ENCODE measurements around the gene TXNRD3. TPM values are rescaled to one million over a fixed set of nuclear protein-coding genes. Genes with fewer than 3 reads are reported as not detected.
"Not testable (repeated sequence)": the region's sequence is repeated elsewhere in the genome, so short reads cannot be mapped to it uniquely, and the experiment has no call there.

The TXNRD3 gene
- total RNA-seq, 1 experiment from 2014 or later: 11.6 TPM

- not testable (repeated sequence) for DNase-seq (ENCODE audit: low spot score)
Measured at GRCh38 chr3:126595479-126595878, 59.4 kb downstream of the TXNRD3 start.

DNA sequence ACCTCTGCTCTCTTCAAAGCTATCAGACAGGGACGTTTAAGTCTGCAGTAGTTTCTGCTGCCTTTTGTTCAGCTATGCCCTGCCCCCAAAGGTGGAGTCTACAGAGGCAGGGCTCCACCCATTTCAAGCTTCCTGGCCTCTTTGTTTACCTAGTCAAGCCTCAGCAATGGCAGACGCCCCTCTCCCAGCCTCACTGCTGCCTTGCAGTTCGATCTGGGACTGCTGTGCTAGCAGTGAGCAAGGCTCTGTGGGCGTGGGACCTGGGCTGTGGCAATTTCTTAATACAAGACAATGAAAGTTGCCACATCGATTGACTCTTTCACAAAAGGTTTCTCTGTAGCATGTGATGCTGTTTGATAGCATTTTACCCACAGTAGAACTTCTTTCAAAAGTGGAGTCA is 63.4 kb downstream of the TXNRD3 start:
- not testable (repeated sequence) for DNase-seq (ENCODE audit: low spot score)

DNA sequence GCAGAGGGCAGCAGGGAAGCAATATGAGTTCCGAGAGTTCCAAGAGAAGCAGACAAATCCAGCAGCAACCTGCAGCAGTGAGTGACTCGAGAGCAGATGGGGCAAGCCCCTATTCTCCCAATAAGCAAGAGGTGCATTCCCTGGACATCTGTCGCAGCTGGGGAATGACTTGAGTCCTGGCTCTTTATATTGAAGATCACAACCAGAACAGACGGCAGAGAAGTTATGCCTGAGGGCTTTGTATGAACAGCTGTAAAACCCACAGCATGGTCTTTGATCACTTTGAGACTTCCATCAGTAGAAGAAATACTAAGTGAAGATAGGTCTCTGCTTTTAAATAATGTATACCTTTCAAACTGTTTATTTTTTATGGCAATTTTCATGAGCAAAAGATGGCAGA is 72.6 kb downstream of the TXNRD3 start:
- DNase-seq (ENCODE audit: low spot score): no peak

DNA sequence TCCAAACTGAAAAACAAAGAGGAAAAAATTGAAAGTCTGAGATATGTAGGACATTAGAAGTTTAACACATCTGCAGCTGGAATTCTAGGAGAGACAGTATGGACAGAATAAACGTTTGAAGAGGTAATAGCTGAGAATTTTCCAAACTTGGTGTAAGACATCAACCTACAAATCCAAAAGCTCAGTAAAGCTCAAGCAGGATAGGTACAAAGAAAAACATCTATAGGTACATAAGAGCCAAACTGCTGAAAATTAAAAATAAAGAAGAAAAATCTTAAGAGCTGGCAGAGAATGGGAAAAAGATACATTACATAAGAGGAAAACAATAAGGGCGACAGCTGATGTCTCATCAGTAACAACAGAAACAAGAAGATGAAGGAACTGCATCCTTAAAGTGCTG is 73.4 kb downstream of the TXNRD3 start:
- no peak for DNase-seq (ENCODE audit: low spot score)

DNA sequence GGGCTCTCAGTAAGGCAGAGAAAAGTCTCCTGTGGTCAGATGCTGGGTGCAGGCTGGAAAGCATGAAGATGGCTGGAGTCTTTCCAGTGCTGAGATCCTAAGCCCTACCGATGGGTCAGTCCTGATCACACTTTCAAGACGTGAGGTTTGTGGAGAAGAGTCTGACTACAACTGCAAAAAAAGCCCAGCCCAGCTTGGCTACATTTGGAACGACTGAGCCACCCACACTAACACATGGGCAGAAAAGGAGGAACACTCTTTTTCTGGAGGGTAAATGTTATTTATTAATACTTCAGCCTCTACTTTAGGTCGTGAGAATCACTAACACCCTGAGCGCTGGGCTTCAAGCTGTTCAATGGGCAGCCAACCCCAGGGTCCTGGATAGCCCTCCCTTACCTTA is 74.2 kb downstream of the TXNRD3 start:
- no peak for DNase-seq (ENCODE audit: low spot score)

GRCh38 chr3:126578702-126579101 is 76.2 kb downstream of the TXNRD3 start:
- no peak for DNase-seq (ENCODE audit: low spot score)

DNA sequence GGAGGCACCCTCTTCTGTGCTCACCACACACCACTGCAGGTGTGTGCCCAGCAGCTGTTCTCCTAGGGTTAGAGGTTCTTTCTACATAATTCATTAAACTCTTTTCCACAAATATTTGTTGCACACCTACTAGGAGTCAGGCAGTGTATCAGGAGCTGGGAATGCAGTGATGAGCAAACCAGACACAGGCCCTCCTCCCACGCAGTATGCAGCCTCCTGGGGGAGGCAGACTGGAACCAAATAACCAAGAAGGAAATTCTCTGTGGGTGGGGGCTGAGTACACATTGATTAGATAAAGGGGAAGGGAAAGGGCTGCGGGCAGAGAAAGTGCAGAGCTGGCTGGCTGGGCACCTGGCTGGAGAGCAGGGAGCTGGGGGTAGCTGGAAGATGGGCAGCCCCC is 77.7 kb downstream of the TXNRD3 start:
- no peak for DNase-seq (ENCODE audit: low spot score)

- DNase-seq (ENCODE audit: low spot score): no peak
Measured at GRCh38 chr3:126573492-126574117, 81.3 kb downstream of the TXNRD3 start.

DNA sequence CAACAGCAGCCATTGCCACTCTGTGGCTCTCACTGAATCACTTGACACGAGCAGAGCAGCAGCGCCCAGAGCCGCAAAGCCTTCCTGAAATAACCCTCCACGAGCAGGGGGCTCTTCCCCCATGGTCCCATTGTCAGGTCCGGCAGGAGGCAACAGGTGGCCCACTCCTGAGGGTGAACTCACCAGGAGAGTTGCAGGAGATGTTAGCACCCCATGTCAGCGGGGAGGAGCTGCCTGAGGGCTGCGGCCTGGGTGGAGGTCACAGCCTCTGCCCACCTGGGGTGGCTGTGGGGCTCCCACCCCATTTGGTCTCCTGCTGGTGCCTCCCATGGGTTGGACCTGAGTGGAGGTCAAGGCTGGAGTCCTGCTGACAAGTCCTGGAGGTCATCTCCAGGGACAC is 83.8 kb downstream of the TXNRD3 start:
- peak; percentile 9 for DNase-seq (ENCODE audit: low spot score)

DNA sequence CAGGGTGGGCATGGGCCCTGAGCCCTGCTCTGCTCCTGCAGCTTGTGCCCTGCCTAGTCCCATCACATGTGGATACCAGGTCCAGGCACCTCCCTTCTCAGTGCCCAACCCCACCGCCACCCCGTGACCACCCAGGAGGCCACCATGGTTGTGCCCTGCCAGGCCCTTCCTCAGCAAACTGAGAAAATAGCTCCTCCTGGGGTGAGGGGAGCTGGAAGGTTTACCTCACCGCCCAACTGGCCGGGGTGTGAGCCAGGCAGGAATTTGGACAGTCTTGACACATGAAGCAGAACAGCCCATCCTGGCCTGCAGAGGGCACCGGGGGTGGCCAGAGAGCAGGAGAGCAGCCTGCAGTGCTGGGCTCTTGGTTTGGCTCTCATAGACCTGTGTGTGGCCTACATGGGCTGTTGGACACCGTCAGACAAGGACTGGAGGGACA is 84.8 kb downstream of the TXNRD3 start:
- DNase-seq (ENCODE audit: low spot score): peak; percentile 6

DNA sequence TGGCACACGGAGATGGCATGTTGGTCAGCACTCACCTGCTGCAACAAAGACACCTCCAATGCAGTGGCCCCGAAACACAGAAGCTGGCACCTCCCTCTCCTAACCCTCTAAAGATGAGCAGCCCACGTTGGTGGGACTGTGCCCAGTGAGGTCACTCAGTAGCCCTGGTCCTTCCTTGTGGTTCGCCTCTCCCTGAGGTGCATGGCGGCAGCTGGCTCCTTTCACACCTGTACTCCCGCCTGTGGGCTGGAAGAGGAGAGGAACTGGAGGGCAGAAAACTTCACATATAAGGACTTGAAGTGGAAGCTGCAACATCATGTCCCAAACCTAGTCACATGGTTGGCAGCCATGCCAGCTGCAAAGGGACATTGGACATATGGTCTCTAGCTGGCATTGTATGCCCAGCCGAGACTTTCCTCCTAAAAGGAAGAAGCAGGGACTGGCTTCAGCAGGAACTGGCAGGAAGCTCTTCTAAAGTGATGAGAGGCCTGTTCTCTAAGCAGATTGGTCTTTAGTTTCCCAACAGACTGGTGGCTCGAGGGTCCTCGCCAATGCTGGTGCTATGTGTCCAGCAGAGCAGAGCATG is 85.4 kb downstream of the TXNRD3 start:
- DNase-seq (ENCODE audit: low spot score): no peak

GRCh38 chr3:126568776-126569342 is 86.1 kb downstream of the TXNRD3 start:
- DNase-seq (ENCODE audit: low spot score): no peak

- DNase-seq (ENCODE audit: low spot score): no peak
Measured at GRCh38 chr3:126567696-126568438, 87.1 kb downstream of the TXNRD3 start.

- no peak for DNase-seq (ENCODE audit: low spot score)
Measured at GRCh38 chr3:126562737-126563276, 92.1 kb downstream of the TXNRD3 start.

DNA sequence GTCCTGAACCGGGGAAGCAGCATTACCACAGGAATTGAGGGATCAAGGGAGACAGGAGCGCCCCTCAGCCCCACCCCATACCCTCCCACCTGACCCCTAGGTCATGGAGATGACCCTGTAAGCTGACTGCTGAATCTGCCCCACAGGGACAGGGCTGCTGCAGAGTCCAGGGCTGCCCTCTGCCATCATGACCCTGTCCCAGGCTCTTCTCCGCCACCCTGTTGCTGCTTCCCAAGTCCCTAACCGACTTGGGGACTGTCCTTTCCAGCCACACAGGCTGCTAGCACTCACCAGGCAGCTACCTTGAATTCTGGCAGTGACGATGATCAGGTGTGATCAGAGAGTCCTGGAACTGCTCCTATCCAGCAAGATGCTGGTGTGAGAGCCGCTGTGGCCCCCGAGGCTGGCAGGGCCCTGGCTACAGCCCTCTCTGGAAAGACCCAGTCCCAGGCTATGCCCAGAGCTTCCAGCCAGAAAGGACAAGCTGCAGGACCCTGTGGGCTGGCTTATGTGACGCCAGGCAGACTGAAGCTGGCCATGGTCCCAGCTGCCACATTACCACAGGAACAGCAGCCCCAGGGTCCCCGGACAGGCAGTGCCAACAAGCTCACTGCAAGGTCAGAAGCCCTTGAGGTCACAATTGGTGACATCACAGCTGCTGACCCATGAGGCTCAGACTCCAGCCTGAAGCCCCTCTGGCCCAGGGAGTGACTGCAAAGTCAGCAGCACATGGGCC is 96.4 kb downstream of the TXNRD3 start, which contains the start of gene C3orf22:
Gene C3orf22 (minus strand): TSS at position 597 of the 736 bp plus-strand sequence. CDS start 5,542 bp downstream, outside the sequence.
- no peak for DNase-seq (ENCODE audit: low spot score)

- DNase-seq (ENCODE audit: low spot score): no peak
Measured at GRCh38 chr3:126557761-126558160, 97.2 kb downstream of the TXNRD3 start.

GRCh38 chr3:126557415-126557745 is 97.5 kb downstream of the TXNRD3 start:
- no peak for DNase-seq (ENCODE audit: low spot score)
